Activated CD4-positive, alpha-beta T cell treated with anti-CD3 and anti-CD28 coated beads, Interleukin-10, Interleukin-2, amounts not matched to agents 100 ng/mL and 50 ng/mL, durations not matched to agents 16 hours and 8 hours (primary cell): ENCODE data around the gene PET100.

Experiments
- DNase-seq: peaks from one replicate; pipeline ENCODE4 v3.0.0-alpha.2; 2020

Gene PET100

GRCh38 chr19:7629347-7630054 is at the start of gene PET100, which contains the start of gene XAB2:
PET100 (plus strand) TSS chr19:7629793; CDS start chr19:7629834, 41 bp downstream.
XAB2 (minus strand) TSS chr19:7629545; CDS start chr19:7629527, 18 bp downstream.
- peak; percentile 98 for DNase-seq

DNA sequence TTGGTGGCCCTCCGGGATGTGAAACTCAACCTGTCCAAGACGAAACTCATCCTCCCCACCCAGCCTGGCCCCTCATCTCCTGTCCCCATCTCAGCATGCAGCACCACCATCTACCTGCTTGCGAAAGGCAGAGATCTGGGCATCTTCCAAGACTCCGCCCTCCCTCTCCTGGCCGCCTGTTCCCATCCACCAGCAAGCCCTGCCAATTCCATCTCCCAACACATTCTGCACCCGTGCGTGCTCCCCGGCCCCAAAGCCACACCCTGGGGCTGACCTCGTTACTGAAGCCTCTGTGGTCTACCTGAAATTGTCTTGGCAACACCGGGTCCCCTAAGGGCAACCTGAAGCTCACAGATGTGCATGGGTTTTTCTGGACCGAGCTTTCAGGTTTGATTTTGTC is 47.1 kb upstream of the PET100 start:
- no peak for DNase-seq

- no peak for DNase-seq
These were observed 39.8 kb upstream of the PET100 start for GRCh38 chr19:7589822-7590221.

GRCh38 chr19:7590256-7590655 is 39.3 kb upstream of the PET100 start:
- DNase-seq: no peak

- peak; percentile 34 for DNase-seq
These were observed 34.0 kb upstream of the PET100 start, which contains the start of gene CAMSAP3 for GRCh38 chr19:7595466-7596133. CAMSAP3 (plus strand) TSS chr19:7595863; CDS start chr19:7596003, 140 bp downstream.

DNA sequence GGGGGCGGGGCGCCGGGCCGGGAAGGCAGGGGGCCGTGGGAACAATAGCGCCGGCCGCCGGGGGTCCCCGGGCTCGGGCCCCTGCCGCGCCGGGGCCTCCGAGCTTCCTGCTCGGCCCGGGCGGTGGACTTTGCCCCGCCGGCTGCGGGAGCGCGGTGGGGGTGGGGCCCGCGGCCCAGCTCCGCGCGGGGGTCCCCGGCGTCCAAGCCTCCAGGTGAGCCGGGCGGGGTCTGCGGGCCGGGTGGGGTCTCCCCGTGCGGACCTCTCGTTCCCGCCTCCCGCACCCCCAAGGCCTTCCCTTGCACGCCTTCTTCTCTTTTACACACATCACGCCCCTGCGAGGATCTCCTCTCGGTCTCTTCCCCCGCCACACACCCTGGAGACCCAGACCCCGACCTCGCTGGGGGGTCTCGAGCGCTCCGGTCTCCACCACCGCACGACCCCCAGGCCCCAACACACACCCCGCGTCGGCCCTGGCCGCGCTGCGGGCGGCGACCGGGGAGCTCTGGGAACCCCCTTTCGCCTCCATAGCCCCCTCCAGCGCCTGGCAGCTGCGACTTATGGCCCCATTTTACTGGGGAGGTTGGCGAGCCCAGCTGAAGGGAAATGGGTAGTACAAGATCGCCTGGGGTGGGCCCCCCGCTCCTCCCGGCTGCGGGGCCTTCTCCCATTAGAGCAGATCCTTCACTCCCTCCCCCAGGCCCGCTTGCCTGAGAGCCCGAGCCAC is 33.2 kb upstream of the PET100 start:
- no peak for DNase-seq

- no peak for DNase-seq
These were observed 31.9 kb upstream of the PET100 start for GRCh38 chr19:7597689-7598088.

GRCh38 chr19:7598180-7598579 is 31.4 kb upstream of the PET100 start:
- DNase-seq: no peak

GRCh38 chr19:7600721-7601120 is 28.9 kb upstream of the PET100 start:
- DNase-seq: no peak

DNA sequence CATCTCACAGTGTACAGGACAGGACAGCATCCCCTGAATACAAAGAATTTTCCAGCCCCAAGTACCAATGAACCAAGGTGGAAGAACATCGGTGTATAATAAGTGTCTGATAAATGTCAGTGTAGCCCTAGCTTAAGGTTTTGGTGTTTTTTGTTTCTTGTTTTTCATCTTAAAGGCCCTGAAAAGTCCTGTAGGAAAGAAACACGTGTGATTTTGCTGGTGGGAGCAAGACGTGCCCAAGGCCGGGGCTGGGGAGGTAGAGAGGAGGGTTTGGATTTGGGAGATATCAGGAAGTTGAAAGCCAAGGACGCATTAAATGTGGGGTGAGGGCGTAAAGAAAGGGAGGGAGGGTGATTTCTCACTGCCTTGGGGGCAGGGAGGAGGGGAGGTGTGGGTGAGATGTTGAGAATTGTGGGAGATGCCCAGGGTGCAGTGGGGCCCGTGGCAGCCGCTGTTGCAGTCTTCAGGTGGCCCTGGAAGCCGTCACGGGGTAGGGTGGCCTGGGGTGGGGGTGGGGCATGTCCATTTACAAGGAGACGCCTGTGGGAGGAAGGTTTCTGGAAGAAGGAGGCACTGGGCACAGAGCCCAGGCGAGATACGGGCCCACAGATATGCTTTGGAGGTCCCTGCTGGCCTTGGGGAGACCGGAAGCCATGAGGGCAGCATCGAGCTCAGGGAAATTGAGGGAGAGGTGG is 27.2 kb upstream of the PET100 start:
- no peak for DNase-seq

GRCh38 chr19:7602935-7603497 is 26.6 kb upstream of the PET100 start:
- DNase-seq: no peak

DNA sequence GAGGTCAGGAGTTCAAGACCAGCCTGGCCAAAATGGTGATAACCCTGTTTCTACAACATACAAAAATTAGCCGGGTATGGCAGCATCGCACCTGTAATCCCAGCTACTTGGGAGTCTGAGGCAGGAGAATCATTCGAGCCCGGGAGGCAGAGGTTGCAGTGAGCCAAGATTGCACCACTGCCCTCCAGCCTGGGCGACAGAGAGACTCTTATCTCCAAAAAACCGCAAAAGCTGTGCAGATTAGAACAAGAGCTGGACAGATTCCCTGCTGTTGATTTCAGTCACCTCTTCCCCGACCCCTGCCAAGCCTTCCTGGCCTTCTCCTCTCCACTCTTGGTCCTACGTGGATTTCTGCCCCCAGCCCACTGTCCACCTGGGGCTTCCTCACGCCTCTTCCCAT is 25.7 kb upstream of the PET100 start:
- DNase-seq: no peak

DNA sequence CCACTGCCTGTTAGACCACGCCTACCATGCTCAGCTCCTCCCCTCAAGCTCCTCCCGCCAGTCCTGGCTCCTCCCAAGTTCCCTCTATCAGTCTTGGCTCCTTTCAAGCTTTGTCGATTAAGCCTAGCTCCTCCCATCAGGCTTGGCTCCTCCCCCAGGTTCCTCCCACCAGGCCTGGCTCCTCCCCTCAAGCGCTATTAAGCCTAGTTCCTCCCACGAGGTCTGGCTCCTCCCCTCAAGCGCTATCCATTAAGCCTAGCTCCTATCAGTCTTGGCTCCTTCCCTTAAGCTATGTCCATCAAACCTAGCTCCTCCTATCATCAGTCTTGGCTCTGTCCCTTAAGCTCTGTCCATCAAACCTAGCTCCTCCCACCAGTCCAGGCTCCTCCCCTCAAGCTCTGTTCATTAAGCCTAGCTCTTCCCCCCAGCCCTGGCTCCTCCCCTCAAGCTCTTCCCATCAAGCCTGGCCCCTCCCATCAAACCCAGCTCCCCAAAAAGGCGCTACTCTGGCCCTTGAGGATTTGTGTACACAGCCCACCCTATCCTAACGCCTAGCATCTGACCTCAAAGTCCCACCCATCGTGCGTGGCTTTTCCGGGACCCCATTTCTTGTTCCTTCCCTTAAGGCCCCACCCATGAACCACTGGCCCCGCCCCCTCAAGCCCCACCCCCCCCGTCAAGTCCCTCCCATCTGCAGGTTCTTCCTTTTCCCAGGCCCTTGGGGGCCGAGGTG is 23.9 kb upstream of the PET100 start:
- DNase-seq: peak; percentile 39

- no peak for DNase-seq
These were observed 23.3 kb upstream of the PET100 start for GRCh38 chr19:7606289-7606688.

GRCh38 chr19:7607212-7607873 is 22.2 kb upstream of the PET100 start:
- DNase-seq: no peak

- DNase-seq: no peak
These were observed 21.6 kb upstream of the PET100 start for GRCh38 chr19:7607874-7608560.

DNA sequence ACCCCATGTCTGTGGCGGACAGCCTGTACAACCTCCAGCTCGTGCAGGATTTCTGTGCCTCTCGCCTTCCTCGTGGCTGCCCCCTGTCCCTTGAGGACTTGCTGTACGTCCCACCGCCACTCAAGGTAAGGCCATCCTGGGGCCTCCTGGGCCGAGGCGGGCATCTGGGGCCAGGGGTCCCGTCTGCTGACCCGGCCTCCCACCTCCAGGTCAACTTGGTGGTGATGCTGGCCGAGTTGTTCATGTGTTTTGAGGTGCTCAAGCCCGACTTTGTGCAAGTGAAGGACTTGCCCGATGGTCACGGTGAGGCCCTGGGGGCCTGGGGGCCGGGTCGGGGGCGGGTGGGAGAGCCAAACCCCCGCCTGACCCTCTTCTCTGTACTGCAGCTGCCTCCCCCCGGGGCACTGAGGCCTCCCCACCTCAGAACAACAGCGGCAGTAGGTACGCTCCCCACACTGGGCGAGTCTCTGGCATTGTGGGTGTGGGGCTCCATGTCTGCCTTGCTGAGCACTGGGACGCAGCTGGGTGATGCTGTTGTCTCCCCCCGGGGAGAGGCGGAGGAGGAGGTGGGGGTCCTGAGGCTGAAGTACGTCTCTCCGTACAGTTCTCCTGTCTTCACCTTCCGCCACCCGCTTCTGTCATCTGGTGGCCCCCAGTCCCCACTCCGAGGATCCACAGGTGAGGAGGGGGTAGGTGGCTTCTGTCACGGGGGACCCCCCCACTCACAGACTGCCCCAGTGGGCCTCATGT is 18.9 kb upstream of the PET100 start:
- no peak for DNase-seq

GRCh38 chr19:7611541-7612279 is 17.9 kb upstream of the PET100 start:
- DNase-seq: no peak
